ENCODE measurements around the gene CHCHD3. TPM values are rescaled to one million over a fixed set of nuclear protein-coding genes. Genes with fewer than 3 reads are reported as not detected.

CHCHD3 gene
- total RNA-seq, 3 donors from 2014 or later: 71.9 to 76.4 (median 72.9) TPM

DNA sequence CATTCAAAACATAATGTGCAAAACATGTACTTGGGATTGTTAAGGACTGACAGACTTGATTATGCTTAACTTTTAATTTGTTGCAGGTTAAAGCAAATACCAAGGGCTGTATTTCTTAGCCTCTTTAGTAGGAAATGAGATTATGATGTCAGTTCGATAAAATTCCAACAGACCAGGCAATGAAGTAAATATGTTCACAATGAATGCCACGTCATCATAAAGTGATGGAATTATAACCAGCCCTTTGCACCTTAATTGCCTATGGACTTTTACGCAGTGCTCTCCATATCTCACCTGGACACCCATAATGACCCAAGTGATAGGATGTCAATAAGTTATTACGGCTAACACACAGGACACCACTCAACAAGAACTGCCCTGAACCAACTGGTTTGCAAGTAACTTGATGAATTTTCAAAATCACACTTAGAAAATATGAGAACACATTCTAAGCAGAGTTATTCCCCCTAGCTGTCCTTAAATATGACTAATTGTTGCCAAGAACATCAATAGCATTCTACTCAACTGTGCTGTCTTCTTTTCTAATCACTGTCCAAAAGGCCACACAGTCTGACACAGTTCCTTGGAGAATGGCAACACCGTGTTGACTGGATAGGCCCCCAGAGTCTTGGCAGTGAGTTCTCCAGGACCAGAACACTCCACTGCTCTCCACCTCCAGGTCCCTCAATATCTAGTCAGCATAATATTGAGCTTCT lies 115.0 kb downstream of the CHCHD3 start:
- Histone ChIP-seq H3K36me3 (ENCODE audit: low read depth) (no peaks in the 10 kb centered on the region), H3K4me3 (no peak overlapping the region), H3K4me1 (ENCODE audit: low read depth) (no peaks in the 10 kb centered on the region), H3K9me3 (no peaks in the 10 kb centered on the region)
- TF ChIP-seq, protein P1, sequence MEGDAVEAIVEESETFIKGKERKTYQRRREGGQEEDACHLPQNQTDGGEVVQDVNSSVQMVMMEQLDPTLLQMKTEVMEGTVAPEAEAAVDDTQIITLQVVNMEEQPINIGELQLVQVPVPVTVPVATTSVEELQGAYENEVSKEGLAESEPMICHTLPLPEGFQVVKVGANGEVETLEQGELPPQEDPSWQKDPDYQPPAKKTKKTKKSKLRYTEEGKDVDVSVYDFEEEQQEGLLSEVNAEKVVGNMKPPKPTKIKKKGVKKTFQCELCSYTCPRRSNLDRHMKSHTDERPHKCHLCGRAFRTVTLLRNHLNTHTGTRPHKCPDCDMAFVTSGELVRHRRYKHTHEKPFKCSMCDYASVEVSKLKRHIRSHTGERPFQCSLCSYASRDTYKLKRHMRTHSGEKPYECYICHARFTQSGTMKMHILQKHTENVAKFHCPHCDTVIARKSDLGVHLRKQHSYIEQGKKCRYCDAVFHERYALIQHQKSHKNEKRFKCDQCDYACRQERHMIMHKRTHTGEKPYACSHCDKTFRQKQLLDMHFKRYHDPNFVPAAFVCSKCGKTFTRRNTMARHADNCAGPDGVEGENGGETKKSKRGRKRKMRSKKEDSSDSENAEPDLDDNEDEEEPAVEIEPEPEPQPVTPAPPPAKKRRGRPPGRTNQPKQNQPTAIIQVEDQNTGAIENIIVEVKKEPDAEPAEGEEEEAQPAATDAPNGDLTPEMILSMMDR (IDR thresholded peaks at IDR 0.05): no peak
- intact Hi-C loops (cut with DNase I, micrococcal nuclease): no loop called here
- DNase-seq (no peak), ATAC-seq (peak; percentile 75)

DNA sequence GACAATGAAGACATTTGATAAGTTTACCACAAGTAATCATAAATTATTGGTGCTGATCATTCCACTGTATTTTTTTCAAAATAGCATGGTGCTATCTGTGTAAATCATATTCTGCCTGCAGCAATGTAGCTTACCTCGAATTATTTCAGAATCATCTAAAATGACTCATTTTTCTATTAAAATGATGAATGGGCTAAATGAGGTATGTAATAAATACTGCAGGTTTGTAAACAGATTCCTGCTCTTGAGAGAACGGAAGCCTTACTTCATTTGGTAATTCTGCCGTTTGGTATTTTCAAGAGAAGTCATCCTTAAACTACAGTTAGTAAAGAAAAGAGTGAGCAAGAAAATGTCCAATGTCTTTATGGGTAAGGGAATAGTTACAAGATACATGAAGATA lies 115.9 kb downstream of the CHCHD3 start:
- DNase-seq (no peak), ATAC-seq (no peak)
- TF ChIP-seq, protein P1 (IDR thresholded peaks at IDR 0.05): no peak
- intact Hi-C loops (cut with DNase I, micrococcal nuclease): no loop called here
- Histone ChIP-seq H3K36me3 (ENCODE audit: low read depth) (no peaks in the 10 kb centered on the region), H3K4me1 (ENCODE audit: low read depth) (no peaks in the 10 kb centered on the region), H3K4me3 (no peak overlapping the region), H3K9me3 (no peaks in the 10 kb centered on the region)

DNA sequence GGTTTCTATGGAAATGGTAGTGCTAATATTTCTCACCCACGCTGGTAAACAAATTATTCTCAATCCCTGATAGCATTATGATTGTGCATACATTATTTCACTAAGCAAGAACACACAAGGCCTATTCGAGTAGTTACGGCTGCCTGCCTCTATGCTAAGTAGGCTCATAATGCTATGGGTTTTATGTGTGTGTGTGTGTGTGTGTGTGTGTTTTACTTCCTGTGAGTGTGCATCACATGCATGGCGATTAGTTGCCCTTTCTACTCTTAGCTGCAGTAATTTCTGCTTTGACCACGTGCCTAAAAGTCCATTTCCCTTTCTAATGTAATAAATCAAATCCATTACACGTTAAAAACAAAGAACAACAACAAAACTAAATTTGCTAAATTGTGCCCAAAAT lies 117.0 kb downstream of the CHCHD3 start:
- Histone ChIP-seq H3K4me1 (ENCODE audit: low read depth) (no peaks in the 10 kb centered on the region), H3K36me3 (ENCODE audit: low read depth) (no peaks in the 10 kb centered on the region), H3K9me3 (no peaks in the 10 kb centered on the region), H3K4me3 (no peak overlapping the region)
- ATAC-seq (no peak), DNase-seq (no peak)
- TF ChIP-seq, protein P1 (IDR thresholded peaks at IDR 0.05): no peak
- intact Hi-C loops (cut with DNase I, micrococcal nuclease): no loop called here

DNA sequence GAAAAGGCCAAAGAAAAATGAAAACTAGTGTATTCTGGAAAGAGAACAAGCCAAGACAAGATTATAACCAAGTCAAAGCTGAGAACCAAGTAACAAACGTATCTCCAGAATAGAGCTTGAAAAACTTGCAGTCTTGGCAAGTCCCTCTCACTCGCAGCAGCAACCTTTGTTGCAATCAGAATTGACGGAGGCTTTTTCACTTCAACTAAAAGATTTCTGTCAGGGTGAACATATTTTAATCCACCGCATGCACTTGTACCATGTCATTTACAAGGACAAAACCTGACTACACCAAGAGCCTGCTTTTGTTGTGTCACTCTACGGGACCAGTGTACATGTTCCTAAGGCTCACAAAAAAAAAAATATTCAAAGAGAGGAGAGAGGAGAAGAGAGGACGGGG lies 122.0 kb downstream of the CHCHD3 start:
- no peak overlapping the region for H3K4me3 ChIP-seq
- TF ChIP-seq, protein P1 (IDR thresholded peaks at IDR 0.05): no peak
- DNase-seq (no peak), ATAC-seq (no peak)
- H3K4me1 ChIP-seq (ENCODE audit: low read depth): no peaks in the 10 kb centered on the region
- intact Hi-C loops (cut with DNase I, micrococcal nuclease): no loop called here
- no peaks in the 10 kb centered on the region for H3K9me3 ChIP-seq
- H3K36me3 ChIP-seq (ENCODE audit: low read depth): no peaks in the 10 kb centered on the region

DNA sequence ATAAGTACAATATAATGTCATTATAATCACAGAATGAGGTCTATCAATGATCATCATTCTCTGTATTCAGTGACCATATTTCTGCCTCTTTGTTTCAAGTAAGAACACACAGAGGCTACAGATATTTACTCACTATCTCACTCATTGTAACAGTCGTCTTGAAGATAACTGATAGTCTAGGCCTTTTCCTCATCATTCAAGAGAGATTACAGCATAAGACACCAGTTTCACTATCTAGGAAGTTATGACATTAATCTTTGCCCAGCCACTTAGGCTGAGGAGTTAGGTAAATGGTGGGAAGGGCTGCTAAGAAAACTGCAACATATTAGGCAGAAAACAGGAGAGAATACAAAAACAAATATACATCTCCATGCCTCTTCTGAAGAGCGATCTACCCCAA lies 125.3 kb downstream of the CHCHD3 start:
- DNase-seq (no peak), ATAC-seq (no peak)
- no peaks in the 10 kb centered on the region for H3K4me1 ChIP-seq (ENCODE audit: low read depth)
- no peak overlapping the region for H3K4me3 ChIP-seq
- H3K9me3 ChIP-seq: no peaks in the 10 kb centered on the region
- no peaks in the 10 kb centered on the region for H3K36me3 ChIP-seq (ENCODE audit: low read depth)
- intact Hi-C loops (cut with DNase I, micrococcal nuclease): no loop called here
- TF ChIP-seq, protein P1 (IDR thresholded peaks at IDR 0.05): no peak

DNA sequence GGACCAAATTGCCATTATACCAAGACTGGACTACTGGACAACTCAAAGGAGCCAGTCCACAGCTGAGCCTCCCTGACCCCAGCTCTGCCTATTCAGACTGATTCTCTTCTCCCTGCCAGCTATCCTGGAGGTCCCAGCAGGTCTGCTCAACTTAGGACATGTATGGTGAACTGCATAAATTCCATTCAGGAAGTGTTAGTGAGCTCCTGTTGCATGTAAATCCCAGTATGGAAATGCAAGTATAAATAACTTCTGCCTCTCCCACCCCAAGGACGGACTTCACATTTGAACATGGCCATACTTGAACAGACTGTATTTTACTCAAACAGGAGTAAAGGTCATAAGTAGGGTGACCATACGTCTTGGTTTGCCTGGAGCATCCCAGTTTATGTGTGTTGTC lies 128.4 kb downstream of the CHCHD3 start:
- DNase-seq: no peak
- intact Hi-C loops (cut with DNase I, micrococcal nuclease): no loop called here
- Histone ChIP-seq H3K9me3 (no peaks in the 10 kb centered on the region), H3K4me1 (ENCODE audit: low read depth) (no peaks in the 10 kb centered on the region), H3K4me3 (no peak overlapping the region), H3K36me3 (ENCODE audit: low read depth) (no peaks in the 10 kb centered on the region)
- peak; percentile 25 for ATAC-seq
- TF ChIP-seq, protein P1 (IDR thresholded peaks at IDR 0.05): no peak

All from mucosa of descending colon (tissue), 3 donors.